Uterus (tissue), 2 donors: ENCODE data around the gene PTK7.

Experiments used
- POLR2A ChIP-seq, 2 donors: fragments of 450-650 bp; IDR thresholded peaks; one replicate each; pipeline ENCODE4 v1.6.1; 2016; ENCODE audit warnings: antibody characterized with exemption in 2 of 2, mild to moderate bottlenecking in 1 of 2, moderate library complexity in 1 of 2
- TF ChIP-seq, protein P1 (sequence below), 4 experiments: fragments of 200-600 bp in 2 of 4; fragments of 450-650 bp in 2 of 4; sonication (generic) in 2 of 4; IDR thresholded peaks; one replicate each; pipeline ENCODE4 v1.5.1; 2016 to 2019; ENCODE audit warnings: antibody characterized with exemption in 4 of 4, mild to moderate bottlenecking in 2 of 4, moderate library complexity in 1 of 4

DNA sequence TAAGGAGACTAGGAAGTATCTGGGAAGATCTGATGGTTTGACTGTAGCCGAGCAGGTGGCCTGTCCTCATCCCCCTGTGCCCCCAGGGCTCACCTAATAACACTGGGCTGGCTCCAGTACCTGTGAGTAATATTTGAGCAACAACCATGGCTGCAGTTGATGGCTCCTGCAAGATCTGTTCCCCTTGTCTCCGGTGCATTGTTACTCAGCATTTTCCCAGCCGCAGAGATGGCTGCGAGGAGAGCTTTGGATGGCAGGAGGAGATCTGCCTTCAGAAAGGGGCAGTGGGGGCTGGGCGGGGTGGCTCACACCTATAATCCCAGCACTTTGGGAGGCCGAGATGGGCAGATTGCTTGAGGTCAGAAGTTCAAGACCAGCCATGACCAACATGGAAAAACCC lies 39.3 kb downstream of the PTK7 start:
- TF ChIP-seq, protein P1, sequence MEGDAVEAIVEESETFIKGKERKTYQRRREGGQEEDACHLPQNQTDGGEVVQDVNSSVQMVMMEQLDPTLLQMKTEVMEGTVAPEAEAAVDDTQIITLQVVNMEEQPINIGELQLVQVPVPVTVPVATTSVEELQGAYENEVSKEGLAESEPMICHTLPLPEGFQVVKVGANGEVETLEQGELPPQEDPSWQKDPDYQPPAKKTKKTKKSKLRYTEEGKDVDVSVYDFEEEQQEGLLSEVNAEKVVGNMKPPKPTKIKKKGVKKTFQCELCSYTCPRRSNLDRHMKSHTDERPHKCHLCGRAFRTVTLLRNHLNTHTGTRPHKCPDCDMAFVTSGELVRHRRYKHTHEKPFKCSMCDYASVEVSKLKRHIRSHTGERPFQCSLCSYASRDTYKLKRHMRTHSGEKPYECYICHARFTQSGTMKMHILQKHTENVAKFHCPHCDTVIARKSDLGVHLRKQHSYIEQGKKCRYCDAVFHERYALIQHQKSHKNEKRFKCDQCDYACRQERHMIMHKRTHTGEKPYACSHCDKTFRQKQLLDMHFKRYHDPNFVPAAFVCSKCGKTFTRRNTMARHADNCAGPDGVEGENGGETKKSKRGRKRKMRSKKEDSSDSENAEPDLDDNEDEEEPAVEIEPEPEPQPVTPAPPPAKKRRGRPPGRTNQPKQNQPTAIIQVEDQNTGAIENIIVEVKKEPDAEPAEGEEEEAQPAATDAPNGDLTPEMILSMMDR (IDR thresholded peaks at IDR 0.05), result no peak
- no peak for TF ChIP-seq POLR2A (IDR thresholded peaks at IDR 0.05)
